ENCODE measurements around the gene DSP.

Gene DSP, protein sequence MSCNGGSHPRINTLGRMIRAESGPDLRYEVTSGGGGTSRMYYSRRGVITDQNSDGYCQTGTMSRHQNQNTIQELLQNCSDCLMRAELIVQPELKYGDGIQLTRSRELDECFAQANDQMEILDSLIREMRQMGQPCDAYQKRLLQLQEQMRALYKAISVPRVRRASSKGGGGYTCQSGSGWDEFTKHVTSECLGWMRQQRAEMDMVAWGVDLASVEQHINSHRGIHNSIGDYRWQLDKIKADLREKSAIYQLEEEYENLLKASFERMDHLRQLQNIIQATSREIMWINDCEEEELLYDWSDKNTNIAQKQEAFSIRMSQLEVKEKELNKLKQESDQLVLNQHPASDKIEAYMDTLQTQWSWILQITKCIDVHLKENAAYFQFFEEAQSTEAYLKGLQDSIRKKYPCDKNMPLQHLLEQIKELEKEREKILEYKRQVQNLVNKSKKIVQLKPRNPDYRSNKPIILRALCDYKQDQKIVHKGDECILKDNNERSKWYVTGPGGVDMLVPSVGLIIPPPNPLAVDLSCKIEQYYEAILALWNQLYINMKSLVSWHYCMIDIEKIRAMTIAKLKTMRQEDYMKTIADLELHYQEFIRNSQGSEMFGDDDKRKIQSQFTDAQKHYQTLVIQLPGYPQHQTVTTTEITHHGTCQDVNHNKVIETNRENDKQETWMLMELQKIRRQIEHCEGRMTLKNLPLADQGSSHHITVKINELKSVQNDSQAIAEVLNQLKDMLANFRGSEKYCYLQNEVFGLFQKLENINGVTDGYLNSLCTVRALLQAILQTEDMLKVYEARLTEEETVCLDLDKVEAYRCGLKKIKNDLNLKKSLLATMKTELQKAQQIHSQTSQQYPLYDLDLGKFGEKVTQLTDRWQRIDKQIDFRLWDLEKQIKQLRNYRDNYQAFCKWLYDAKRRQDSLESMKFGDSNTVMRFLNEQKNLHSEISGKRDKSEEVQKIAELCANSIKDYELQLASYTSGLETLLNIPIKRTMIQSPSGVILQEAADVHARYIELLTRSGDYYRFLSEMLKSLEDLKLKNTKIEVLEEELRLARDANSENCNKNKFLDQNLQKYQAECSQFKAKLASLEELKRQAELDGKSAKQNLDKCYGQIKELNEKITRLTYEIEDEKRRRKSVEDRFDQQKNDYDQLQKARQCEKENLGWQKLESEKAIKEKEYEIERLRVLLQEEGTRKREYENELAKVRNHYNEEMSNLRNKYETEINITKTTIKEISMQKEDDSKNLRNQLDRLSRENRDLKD (N-terminal part only)

DNA sequence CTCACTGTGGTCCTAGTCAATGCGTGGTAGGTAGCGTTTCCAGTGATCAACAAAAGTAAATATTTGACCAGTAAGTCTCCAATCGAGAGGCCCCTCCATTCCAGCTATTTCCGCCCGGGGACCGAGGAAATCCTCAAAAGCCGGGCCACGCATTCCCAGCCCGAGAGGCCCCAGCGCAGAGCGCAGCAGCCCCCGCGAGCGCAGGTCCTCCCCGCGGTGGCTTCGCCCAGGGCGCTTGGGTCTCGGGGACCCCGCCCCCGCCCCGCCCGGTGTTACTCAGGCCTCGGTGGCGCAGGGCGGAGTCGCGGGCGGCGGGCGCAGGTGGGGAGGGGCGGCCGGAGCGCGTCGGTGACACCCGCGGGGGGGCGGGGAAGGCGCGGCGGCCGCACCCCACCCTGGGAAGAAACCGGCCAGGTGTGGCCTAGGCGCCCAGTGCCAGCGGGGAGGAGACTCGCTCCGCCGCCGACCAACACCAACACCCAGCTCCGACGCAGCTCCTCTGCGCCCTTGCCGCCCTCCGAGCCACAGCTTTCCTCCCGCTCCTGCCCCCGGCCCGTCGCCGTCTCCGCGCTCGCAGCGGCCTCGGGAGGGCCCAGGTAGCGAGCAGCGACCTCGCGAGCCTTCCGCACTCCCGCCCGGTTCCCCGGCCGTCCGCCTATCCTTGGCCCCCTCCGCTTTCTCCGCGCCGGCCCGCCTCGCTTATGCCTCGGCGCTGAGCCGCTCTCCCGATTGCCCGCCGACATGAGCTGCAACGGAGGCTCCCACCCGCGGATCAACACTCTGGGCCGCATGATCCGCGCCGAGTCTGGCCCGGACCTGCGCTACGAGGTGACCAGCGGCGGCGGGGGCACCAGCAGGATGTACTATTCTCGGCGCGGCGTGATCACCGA is at the start of gene DSP:
Gene DSP (plus strand): TSS at position 497 of the 890 bp plus-strand sequence. CDS start 245 bp downstream, at position 742.
- peak; percentile 92 for DNase-seq

DNA sequence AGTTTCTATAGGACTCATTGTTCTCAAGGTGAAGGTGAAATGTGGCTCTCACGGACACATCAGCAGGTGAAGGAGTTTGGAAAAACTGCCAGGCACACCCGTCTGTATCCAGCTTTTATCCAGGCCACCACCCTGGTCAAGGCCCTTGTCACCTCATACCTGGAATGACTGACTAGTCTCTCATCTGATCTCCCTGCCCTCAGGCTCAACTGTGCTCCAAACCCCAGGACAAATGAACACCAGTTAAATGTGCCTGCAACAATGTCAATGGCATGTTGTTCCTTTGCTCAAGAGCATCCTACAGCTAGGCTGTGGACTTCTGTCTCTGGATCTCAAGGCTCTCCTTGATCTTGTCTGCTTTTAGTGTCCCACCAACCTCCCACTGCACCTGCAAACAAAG is 47.6 kb upstream of the DSP start:
- DNase-seq = no peak

DNA sequence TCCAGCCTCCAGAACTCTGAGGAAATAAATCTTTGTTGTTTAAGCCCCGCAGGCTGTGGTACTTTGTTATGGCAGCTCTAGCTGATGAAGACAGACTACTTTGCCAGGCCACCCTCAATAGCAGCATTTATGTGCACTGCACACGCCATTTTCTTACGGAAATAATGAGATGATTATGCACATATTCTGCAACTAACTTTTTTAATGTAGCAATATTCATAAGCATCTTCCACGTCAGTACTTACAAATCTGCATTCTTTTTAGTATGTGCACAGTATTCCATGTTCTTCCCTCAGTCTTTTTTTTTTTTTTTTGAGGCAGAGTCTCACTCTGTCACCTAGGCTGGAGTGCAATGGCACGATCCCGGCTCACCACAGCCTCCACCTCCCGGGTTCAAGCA is 46.8 kb upstream of the DSP start:
- DNase-seq = no peak

DNA sequence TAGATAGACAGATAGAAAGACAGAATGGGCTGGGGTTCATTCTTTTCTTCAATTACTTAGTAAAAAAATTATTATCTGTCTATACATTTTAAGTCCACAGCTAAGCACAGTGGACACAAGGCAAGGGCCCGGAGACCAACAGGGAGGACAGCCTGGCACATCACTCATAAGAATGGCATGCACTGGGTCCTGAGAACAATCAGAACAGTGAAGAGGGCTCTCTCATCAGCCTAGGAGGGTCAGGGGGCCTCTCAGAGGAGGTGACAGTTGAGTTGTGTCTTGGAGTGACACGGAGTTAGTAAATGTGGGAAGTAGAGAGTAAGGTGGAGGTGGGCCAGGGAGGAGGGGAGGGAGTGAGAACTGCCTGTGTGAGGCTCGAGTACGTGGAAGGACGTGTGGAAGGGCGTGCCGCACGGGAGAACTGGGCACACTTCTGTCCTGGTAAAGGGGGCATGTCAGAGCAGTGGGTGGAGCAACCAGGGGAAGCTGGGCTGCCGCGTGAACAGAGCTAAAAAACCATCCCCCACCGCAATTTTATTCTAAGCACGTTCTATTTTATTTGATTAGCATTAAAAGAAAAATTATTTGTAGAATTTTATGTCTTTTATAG is 45.1 kb upstream of the DSP start:
- no peak for DNase-seq

DNA sequence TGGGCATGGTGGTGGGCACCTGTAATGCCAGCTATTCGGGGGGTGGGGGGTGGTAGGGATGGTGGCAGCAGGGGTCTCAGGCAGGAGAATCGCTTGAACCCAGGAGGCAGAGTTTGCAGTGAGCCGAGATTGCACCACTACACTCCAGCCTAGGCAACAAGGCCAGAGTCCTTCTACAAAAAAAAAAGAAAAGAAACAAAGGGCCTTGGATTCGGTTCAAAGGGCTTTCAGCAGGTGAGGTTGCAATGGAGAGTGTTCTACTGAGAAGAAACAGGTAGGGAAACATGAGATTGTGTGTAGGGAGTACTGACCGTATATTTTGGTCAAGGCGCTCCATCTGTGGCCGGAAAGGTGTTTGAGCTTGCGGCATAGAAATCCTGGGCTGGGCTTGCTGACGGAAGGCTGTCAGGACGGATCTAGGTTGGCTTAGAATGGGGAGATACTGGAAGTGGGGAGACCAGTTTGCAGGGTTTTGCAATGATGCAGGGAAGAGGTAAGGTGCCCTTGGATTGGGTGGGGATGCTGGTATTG is 40.7 kb upstream of the DSP start:
- DNase-seq = no peak

DNA sequence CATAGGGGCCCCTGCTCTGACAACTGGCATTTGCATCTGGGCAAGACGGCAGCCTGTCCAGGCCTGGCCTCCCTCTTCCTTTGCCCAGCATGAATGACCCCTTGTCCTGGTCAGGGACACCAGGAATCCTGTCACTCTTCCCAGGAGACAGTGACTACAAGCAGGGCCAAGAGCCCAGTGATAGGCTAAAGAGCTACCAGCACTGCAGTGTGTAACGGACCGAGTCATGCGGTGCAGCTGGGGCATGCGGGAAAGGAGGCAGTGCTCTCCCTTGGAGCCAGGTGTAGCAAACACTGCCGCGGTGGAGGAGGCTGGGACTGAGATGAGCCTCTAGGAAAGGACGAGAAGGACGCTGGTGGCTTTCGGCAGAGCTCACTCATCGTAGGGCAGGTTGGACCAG is 38.7 kb upstream of the DSP start:
- no peak for DNase-seq

DNA sequence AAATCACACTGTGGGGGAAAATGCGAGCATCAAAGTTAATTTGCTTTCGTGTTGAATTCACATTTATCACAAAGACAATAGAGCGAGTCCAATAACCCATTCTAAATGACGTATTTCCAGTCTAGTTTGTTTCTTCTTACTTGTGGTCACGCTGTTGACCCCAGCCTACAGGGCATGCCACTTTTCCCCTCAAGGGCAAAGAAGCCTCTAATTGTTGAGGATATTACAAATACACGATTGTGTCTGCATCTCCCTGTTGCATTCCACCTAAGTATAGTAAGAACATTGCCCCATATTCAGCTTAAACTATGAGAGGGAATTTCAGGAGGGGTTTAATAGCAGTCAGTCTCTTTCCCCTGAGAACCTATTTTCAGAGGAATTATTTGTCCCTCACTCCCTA is 37.4 kb upstream of the DSP start:
- DNase-seq = no peak

DNA sequence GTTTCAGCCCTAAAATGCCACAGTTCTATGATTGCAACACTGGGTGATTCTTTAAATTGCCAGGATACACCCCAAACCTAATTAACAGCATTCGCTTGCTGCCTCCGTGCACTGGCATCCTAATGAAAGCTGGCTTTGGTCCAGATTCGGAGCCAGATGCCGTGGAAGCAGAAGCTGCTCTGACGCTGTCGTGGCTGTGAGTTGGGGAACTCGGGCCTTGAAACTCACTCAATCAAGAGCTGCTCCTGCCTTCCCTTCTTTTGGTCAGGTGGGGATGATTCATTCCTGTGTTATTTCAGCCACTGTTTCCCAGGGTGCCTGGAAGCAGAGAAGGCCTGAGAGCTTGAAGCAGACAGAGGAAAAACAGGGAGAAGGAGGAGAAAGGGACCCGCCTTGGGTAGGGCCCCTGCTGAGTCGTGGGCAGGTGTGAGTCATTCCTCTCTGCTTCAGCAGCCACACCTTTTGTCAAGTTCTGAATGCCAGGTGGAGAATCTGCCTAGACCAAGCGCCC is 36.2 kb upstream of the DSP start:
- peak; percentile 97 for DNase-seq

DNA sequence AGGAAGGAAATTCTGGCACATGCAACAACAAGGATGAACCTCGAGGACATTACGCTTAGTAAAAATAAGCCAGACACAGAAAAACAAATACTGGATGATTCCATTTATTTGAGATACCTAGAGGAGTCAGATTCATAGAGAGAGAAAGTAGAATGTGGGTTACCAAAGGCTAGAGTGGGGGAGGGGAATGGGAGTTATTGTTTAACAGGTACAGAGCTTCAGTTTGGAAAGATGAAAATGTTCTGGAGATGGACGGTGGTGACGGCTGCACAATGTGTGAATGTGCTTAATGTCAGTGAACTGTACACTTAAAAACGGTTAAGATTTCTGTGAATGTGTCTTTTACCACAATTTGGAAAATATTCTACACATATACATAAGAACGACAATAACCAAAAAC is 33.9 kb upstream of the DSP start:
- DNase-seq = no peak

DNA sequence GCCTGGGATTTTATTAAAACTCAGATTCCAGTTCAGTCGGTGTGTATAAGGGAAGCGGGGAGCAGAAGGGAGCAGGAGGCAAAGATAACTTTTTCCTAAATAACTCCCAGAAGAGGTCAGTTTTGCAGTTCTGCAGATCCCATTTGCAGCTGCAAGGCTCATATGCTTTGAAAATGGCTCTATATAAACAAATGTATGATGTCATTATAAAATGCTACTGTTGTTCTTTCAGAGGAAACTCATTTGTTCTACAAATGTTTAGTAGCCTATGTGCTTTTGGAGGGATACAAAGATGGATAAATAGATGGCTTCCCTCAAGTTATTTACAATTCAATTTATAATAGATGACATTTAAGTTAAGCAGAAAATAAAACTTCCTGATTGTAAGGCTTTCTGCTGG is 29.2 kb upstream of the DSP start:
- DNase-seq = no peak

DNA sequence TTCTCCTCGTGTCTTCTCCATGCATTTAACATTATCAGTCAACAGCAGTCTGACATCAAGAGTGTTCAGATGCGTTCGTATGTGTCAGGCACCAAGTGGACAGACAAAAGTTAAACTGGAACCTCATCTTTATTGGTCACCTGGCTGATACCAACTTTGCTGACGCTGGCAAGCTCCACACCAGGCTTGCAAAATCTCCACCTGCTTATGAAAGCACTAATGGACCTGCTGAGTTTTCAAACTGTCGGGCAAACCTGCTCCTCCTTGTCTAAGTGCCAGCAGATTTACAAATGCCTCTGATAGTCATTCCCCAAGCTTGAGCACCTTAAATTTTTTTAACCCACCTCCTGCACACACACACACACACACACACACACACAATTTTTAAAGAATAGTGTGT is 27.9 kb upstream of the DSP start:
- peak; percentile 23 for DNase-seq

DNA sequence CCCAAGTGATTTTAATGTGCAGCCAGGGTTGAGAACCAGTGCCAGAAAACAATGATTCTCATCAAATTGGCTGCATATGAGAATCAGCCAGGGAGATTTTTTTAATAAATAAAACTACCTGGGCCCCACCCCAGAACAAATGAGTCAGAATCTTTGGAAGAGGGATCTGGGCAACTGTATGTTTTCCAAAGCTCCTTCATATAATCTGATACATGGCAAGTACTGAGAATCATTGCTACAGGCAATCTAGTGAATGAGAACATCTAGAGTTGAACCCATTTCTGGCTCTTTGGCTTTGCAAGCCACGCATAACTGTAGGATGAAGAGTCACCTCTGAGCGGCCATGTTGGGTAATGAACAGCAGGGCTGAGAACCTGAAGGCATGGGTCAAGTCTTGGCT is 26.1 kb upstream of the DSP start:
- no peak for DNase-seq

DNA sequence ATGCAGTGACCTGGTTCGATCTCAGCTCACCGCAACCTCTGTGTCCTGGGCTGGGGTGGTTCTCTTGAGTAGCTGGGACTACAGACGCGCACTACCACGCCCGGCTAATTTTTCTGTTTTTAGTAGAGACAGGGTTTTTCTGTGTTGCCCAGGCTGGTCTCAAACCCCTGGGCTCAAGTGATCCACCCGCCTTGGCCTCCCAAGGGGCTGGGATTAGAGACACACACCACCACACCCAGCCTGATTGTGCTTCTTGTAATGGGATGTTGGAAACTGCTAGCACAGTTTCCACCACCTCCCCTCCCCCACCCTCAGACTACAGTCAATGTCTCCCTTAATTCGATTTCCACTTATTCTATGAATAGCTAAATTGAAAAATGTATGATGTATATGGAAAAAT is 22.6 kb upstream of the DSP start:
- no peak for DNase-seq

DNA sequence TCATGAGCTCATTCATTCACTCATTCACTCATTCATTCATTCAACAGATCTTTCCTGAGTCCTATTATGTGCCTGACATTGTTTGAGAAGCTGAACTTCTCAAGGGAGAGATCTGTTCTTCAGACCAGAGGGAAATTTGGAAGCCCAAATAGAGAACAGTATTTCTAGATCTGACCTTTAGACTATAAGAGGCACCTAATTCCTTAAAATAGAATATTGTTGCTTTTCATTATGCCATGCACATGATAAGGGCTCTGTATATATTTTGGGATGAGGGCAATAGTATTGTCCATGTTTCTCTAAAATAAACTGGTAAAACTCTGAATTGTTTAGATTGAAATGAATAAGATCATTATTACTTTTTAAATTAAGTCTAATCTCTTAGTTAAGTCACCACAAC is 18.6 kb upstream of the DSP start:
- DNase-seq = no peak

DNA sequence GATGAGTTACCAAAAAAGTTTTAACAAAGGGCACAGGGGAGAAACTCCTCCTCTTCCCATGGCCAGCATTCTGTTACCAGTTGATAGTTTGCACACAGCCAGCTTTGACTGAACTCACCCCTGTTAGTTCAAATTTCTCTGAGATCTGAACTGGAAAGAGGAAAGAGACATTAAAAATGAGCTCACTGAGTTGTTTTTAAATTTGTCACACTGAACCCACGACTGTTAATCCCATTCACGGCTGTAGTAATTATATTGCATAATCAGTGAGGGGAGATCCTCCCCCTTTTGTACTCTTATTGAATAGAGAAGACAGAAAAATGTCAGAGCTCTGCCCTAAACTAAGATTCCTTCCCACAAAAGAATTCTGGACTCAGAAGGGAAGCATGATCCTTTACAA is 17.5 kb upstream of the DSP start:
- no peak for DNase-seq

DNA sequence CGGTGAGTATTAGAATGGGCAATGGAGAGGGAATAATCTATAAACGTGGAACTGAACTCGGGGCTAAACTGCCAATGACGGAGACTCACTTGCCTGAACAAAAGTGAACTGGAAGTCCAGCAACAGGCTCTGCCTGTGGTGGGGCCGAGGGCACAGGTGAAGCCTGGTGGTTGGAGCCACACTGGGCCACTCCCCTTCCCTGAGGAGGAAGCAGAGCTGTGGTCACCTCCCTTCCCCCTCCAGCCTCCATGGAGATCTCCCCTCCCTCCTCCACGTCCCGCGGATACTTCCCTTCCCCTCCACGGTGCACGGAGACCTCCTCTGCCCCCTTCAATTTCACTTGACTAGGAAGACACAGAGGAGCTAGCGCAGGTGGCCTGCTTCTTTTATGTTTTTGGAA is 14.7 kb upstream of the DSP start:
- DNase-seq = no peak

DNA sequence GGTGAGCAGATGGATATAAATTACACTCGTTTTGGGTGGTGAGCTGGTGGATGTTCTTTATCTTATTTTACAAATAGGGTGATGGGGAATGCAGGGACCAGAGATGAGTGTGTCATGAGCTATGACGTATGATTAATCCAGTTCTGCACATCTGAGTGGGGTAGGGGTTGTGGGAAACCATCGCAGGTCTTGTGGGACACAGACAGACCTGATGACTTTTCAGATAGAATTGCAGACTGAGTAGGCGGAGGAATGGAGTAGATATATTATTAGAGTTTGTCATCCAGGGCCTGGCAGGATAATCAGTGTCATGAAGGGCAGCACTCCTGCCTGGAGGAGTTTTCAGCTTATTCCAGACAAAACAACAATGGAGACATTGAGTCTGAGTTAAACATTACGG is 12.9 kb upstream of the DSP start:
- no peak for DNase-seq

DNA sequence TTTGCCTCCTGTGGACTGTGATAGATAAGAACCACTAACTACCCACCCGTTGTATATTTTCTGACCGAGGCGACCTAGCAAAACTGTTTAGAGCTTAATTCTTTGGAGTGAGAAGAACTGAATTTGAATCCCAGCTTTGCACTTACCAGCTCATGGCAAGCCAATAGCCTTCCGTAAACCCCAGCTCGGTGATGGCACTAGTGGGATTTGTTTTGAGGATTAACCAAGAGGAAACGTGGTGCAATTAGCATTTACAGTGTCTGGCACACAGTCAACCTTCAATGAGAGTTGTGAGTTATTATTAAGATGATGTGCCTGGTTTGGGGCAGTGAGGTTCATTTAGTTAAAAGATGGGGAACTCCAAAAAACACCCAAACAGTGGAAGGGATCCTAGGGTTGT is 12.3 kb upstream of the DSP start:
- DNase-seq = no peak

DNA sequence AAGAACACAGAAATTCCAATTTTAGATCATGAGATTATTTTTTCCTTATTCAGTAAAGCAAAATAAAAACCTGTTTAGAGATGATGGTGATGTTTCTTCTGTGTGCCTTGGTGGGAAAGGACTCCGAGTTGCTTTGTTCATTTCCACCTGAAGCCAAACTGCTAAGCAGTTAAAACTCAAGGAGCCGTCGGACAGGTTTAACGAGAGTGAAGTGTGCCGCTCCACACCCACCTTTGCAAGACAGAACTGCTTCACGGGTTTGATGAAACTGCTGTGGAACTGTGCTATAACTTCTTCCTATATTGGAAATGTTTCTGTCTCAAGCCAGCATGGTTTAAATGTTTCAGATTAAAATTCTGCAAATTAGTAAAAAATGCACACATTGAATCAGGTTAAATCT is 9.2 kb upstream of the DSP start:
- peak; percentile 16 for DNase-seq

DNA sequence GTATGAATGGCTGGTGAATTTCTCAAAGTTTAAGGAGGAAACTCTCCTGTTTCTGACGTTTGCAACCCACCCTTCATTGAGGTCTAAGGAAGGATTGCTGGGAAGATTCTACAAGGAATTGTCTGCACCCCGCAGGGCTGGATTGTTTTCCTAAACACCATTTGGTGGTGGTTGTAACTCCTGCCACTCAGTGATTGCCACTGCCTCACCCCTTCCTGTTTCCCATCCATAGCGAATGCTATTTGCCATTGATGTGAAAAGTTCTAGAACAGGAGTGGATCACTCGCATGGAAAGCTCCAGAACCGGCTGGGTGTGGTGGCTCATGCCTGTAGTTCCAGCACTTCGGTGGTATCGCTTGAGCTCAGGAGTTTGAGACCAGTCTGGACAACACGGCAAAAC is 8.7 kb upstream of the DSP start:
- no peak for DNase-seq

DNA sequence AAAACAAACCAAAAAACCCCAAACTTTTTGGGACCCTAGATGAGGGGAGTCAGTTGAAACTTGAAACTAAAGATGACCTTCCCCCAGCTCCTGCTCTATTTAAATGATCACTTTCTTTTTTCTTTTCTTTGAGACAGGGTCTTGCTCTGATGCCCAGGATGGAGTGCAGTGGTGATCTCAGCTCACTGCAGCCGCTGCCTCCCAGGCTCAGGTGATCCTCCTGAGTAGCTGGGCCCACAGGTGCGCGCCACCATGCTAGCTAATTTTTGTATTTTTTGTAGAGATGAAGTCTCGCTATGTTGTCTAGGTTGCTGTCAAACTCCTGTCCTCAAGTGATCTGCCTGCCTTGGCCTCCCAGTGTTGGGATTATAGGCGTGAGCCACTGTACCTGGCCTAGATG is 7.3 kb upstream of the DSP start:
- DNase-seq = no peak

DNA sequence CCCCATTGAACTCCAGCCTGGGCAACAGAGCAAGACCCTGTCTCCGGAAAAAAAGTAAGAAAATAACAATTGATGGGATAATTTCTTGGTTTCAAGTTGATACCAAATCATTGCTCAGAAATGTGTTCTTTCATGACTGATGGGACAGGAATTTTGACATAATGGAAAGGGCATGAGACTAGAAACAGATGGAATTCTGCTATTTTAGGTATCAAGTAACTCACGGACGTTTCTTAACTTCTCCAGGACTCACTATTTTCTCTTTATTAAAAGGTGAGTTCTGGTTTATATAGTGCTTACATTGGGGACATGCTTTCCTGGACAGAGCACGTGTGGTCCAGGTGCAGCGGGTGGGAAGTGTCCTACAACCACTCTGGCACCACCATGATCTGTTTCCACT is 6.0 kb upstream of the DSP start:
- DNase-seq = no peak
